Activated CD8-positive, alpha-beta memory T cell treated with anti-CD3 and anti-CD28 coated beads for 48 hours (primary cell): ENCODE data around the gene TMPRSS7.

ENCODE experiments used
- DNase-seq, 3 experiments: peaks; one replicate each; pipeline ENCODE4 v3.0.0-alpha.2; 2020; ENCODE audit warnings: low read depth in 2 of 3, low spot score in 2 of 3

TMPRSS7 gene

DNA sequence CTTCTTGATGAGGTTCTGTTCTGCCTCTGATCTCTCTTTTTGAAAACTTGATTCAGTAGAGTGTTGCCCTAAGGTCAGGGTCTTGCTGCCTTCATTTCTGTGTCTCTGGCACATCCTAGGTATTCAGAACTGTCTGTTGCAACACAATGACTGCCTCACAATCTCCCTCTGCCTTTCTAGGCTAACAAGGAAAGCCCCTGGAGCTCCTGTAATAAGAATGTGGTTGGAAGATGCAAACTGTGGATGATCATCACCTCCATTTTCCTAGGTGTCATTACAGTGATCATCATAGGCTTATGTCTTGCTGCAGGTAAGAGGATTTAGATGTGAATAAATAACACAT is 58.6 kb downstream of the TMPRSS7 start:
- no peak for DNase-seq

GRCh38 chr3:112095731-112096130 is 61.2 kb downstream of the TMPRSS7 start:
- no peak for DNase-seq

GRCh38 chr3:112096176-112096575 is 61.6 kb downstream of the TMPRSS7 start:
- DNase-seq: no peak

DNA sequence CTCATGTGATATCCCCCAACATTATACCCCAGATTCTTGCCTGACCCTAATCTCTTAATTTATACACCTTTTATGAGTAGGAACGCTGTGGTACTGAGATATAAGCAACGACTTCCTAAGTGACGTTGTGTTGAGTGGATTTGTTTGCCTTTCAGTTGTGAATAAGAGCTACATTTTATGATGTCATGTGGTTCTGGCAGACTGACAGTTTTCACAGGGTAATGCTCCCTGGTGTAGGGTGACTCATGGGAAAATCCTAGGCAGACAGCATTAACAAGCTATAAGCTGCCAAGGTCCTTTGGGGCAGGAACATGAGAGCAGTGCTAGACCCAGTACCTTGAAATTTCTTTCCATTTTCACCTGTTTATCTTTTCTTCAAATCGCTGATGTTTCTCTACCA is 62.8 kb downstream of the TMPRSS7 start:
- no peak for DNase-seq

DNA sequence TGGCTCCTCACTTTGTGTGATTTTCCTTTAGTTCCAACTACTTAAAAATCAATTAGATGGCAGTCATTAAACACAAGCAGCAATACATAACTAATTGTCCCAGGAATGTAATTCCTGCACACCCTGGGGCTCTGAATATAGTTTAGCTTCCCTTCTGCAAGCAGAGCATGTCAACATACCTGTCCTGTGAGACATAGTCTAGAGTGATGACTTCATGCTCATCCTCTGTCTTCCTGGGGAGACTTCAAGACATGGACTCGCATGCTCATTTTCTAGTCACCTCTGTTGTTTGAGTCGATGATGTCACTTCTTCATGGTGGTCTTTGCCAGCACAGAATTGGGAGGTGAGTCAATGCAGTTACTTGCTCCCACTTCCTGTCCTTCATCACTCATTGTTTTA is 67.4 kb downstream of the TMPRSS7 start:
- DNase-seq: no peak

GRCh38 chr3:112104774-112105173 is 70.2 kb downstream of the TMPRSS7 start:
- DNase-seq: no peak

DNA sequence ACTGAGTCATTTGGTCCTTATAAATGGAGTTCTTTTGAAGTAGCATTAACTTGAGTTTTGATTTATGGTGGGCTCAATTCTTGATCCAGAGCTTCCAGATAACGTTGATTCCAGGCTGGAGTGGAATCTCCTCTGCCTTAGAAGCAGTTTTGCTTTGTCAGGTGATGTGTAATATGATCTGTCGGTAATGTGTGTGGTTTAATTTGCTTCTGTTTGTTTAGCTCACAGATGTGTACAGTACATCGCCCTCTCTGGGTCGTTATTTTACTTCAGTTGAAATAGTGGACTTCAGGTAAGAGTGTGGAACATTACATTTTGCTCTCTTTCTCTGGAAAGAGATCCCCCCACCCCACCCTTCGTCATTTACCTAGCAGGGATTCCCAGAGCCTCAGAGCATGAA is 74.8 kb downstream of the TMPRSS7 start:
- no peak for DNase-seq

GRCh38 chr3:112111785-112112402 is 77.4 kb downstream of the TMPRSS7 start:
- DNase-seq: peak in 1 of 3 experiments; percentile 20

GRCh38 chr3:112114576-112115160 is 80.1 kb downstream of the TMPRSS7 start:
- no peak for DNase-seq

DNA sequence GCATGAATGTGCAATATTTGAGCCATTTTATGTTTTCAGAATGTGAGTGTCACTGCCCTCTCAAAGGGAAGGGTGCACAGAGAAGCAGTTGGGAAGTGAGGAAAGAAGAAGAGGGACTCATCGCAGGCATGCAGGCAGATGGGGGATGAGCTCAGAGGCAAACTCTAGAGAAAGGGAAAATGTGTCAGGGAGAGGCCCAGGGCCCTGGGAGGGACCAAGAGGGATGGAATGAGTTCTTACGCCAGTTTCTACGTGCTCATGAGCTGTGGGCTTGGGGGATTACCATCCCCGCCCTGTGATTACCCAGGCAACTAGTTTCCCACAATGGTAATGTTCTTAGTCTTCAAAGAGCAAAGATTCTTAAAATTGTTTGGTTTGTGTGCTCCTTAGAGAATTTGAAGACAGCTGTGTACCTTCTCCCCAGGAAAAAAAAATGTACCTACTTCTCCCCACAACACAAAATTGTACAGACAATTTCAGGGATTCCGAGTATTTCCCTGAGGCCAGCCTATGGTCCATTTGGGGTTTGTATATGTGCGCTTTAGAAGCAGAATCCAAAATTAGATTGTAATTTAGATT is 80.7 kb downstream of the TMPRSS7 start:
- DNase-seq: no peak

GRCh38 chr3:112115806-112116383 is 81.4 kb downstream of the TMPRSS7 start:
- DNase-seq: no peak

DNA sequence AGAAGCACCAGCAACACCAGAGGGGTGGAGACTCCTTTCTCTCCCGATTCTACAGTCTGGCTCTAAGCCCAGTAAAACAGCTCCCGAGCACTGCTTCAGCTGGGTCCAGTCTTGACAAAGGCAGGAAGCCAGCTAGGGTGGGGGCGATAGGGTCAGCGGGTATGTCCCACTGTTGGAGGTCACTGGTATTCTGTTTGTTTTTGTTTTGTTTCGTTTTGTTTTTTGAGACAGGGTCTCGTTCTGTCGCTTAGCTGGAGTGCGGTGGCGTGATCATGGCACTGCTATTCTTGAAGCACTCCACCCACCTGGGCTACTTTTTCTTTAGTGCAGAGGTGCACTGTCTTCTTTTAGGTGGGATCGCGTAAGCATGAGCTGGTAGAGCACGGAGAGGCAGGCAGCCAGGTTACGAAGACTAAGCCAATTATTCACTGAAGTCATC is 82.2 kb downstream of the TMPRSS7 start:
- DNase-seq: no peak

DNA sequence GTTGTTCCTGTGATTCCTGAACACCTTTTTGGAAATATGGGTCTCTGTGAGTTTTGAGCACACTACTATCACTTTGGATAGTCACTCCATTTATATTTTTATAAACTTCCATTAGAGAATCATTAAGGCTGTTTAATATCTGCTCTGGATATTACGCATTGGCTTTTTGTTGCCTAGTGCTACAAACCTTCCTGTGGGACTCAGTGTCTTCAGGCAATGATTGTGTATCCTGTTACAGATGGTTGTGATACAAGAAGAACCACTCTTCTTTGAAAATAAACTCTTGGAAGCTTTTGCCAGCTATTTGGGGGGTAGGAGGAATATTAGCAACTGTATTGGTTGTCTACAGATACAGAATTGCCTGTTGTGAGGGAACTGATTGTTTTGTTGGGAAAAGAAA is 82.9 kb downstream of the TMPRSS7 start:
- DNase-seq: no peak

DNA sequence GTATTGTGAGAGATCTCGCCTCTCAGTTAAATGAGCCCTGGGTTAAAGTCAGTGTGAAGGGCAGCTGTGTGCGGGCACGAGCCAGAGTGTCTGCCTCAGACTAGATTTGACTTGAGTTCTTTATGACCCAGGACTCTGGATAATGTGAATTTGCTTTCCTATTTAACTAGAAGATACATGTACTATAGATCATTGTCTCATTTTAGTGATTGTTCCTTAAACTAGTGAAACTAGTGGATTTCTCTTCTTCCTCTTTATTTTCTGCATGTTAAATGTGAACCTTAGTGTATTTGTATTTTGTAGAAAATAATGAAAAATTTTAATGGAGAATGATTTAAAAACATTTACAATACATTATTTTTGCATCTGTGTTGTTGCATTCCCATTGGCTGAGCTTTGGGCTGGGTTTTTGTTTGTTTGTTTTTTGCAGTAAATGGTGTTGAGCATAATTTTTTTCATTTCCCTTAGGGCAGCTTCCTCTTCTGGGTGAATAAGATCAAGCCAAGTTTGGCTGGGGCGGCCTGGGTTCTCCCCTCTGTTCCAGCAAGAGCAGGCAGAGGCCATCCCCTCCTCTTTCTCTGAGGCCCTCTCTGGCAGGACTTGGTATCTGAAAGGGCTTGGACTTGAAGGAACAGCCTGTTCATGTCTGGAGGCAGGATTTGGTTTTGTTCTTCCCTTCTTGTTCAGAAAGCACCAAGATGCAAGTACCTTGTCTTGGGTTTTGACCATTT is 83.5 kb downstream of the TMPRSS7 start:
- no peak for DNase-seq

DNA sequence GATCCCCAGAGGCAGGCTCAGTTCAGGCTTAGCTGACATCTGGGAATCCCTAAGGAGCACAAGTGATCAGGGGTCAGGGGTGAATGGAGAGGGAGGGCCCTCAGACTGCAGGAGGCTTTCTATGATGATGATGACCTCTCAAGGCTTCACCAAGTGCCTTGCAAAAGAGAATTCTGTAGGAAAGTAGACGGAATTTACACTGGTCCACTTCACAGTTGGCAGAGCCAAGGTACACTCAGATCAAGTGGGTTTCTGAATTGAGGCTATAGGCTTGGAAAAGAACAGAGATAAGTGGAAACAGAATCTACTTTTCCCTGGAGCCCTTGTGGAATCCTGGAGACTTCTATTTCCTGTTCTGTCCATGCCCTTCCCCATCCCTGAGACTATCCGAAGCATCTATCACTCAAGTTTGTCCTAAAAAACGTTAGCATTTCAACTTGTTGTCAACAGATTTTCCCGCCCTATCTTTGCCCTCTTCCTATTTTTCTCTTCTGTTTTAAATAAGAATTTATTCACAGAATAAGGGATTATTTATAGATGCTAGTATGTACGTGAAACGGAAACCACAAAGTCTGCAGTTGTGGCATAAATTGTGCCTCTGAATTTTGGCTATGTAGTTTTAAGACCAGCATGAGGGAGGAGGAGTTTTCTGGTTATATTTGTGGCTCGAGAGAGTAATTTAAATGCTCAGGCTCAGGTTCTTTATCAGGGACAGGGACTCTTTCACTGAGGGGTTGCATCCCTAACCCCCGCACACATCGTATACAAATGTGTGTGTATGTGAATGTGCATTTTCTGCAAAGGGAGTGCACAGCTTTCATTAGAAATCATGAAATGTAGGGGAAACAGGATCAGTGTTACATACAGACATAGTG is 85.7 kb downstream of the TMPRSS7 start:
- no peak for DNase-seq

- no peak for DNase-seq
These were observed 87.3 kb downstream of the TMPRSS7 start for GRCh38 chr3:112121577-112122547.

GRCh38 chr3:112122870-112123269 is 88.3 kb downstream of the TMPRSS7 start:
- no peak for DNase-seq

- DNase-seq: no peak
These were observed 89.0 kb downstream of the TMPRSS7 start for GRCh38 chr3:112123548-112123947.

DNA sequence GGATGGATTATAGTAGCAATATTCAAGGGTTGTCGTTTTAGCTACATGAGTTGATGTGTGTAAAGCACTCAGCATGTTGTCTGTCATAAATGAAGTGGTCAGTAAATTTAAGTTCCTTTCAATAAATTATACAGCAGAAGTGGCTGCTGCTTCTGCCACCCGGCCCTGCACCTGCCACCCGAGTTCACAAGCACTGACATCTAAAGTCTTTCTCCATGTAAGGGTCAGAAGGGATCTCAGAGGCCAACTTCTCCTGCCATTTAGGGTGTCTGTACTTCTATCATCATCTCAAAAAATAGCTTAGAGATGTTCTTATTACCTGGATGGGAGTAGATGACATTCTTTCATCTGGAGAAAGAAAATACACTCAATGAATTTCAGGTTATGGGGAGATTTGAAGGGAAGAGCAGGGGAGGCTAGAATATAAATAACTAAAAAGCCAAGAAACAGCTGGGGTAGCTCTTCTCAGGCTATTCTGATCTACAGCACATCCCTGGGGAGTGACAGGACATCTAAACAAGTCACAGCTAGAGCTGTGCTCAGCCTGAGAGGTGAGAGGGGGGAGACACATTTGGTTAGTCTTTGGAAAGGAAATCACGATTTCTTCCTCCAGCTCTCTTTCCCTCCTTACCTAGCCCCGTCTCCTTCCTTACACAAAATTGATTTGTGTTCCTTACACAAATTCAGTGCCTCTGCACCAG is 90.5 kb downstream of the TMPRSS7 start:
- no peak for DNase-seq
